IMR-90 (cell line): ENCODE data around the gene FEM1B. TPM values are rescaled to one million over a fixed set of nuclear protein-coding genes. Genes with fewer than 3 reads are reported as not detected.

Experiments
- ATAC-seq: fragments of 200-7000 bp; cut with Tn5 transposase; 2 replicates; pipeline ENCODE4 v1.9.1; 2020; ENCODE audit warnings: low read depth, mild to moderate bottlenecking, moderate library complexity
- BruUV-seq: library from RNA; stranded (reverse); fragments of 400-500 nt; replicated peaks from 2 replicates; lab custom pipeline; 2021; lab: Mats Ljungman, UMichigan
- CTCF ChIA-PET: fragments of 300-600 bp; formaldehyde crosslinking; extraction: SDS; loops from one replicate; lab custom pipeline; 2021; ENCODE audit warnings: antibody characterized with exemption; lab: Yijun Ruan, JAX
- POLR2A ChIA-PET: fragments of 300-600 bp; sonication (Branson Sonifier 250); formaldehyde crosslinking; loops from one replicate; lab custom pipeline; 2022; ENCODE audit warnings: antibody characterized with exemption; ENCODE audit not compliant: unreplicated experiment; lab: Charles Lee
- DNase-seq: peaks from one replicate; pipeline ENCODE4 v3.0.0; 2013
- H2AFZ ChIP-seq: replicated peaks from 2 replicates; pipeline ENCODE3; 2013; ENCODE audit warnings: low read length, mild to moderate bottlenecking; ENCODE audit not compliant: poor library complexity
- H2AK5ac ChIP-seq: 2 replicates; pipeline ENCODE4 v1.6.1; 2013; ENCODE audit warnings: low read depth, low read length, inconsistent platforms
- H2AK9ac ChIP-seq: replicated peaks from 2 replicates; pipeline ENCODE3; 2013; ENCODE audit warnings: mild to moderate bottlenecking, low read depth, low read length, moderate library complexity; ENCODE audit not compliant: poor library complexity
- H2BK120ac ChIP-seq: 2 replicates; pipeline ENCODE4 v1.6.1; 2013; ENCODE audit warnings: low read depth, low read length, inconsistent platforms
- H2BK15ac ChIP-seq: 3 replicates; pipeline ENCODE4 v1.6.1; 2013; ENCODE audit warnings: low read depth, low read length, inconsistent platforms
- H2BK20ac ChIP-seq: 2 replicates; pipeline ENCODE4 v1.6.1; 2013; ENCODE audit warnings: low read depth, mild to moderate bottlenecking, inconsistent platforms, low read length, moderate library complexity
- H2BK5ac ChIP-seq: 2 replicates; pipeline ENCODE4 v1.6.1; 2013; ENCODE audit warnings: mild to moderate bottlenecking, low read depth, low read length, inconsistent platforms; ENCODE audit not compliant: poor library complexity, severe bottlenecking
- H3K14ac ChIP-seq: replicated peaks from 2 replicates; pipeline ENCODE4 v1.6.1; 2013; ENCODE audit warnings: low read depth, low read length, inconsistent platforms
- H3K18ac ChIP-seq: 2 replicates; pipeline ENCODE4 v1.6.1; 2013; ENCODE audit warnings: low read depth, low read length, control low read depth
- H3K23ac ChIP-seq: 2 replicates; pipeline ENCODE4 v1.6.1; 2013; ENCODE audit warnings: low read depth, low read length, inconsistent platforms
- H3K27ac ChIP-seq: 2 replicates; pipeline ENCODE4 v1.5.1; 2013; ENCODE audit warnings: mild to moderate bottlenecking, control low read depth, low read length; ENCODE audit not compliant: insufficient read depth
- H3K27me3 ChIP-seq: 2 replicates; pipeline ENCODE4 v1.6.1; 2013; ENCODE audit warnings: low read length; ENCODE audit not compliant: control insufficient read depth, insufficient read depth
- H3K36me3 ChIP-seq: 2 replicates; pipeline ENCODE4 v1.6.1; 2013; ENCODE audit warnings: low read length, mixed read lengths; ENCODE audit not compliant: control insufficient read depth, insufficient read depth
- H3K4ac ChIP-seq: 2 replicates; pipeline ENCODE4 v1.6.1; 2013; ENCODE audit warnings: low read depth, low read length, inconsistent platforms
- H3K4me1 ChIP-seq: 2 replicates; pipeline ENCODE4 v1.6.1; 2013; ENCODE audit warnings: low read length, mixed read lengths; ENCODE audit not compliant: control insufficient read depth, insufficient read depth
- H3K4me2 ChIP-seq: 2 replicates; pipeline ENCODE4 v1.6.1; 2013; ENCODE audit warnings: low read depth, mild to moderate bottlenecking, control low read depth, low read length, moderate library complexity
- H3K4me3 ChIP-seq: 2 replicates; pipeline ENCODE4 v1.5.1; 2013; ENCODE audit warnings: low read depth, mild to moderate bottlenecking, control low read depth, low read length, moderate library complexity; ENCODE audit not compliant: insufficient read depth
- H3K56ac ChIP-seq: 2 replicates; pipeline ENCODE4 v1.6.1; 2013; ENCODE audit warnings: low read length, inconsistent platforms; ENCODE audit not compliant: insufficient read depth; ENCODE audit errors: extremely low read depth
- H3K79me1 ChIP-seq, 2 experiments: 2 replicates each; pipeline ENCODE4 v1.6.1; 2013; ENCODE audit warnings: low read length in 2 of 2, inconsistent platforms in 1 of 2, low read depth in 1 of 2
- H3K9ac ChIP-seq: 2 replicates; pipeline ENCODE4 v1.6.1; 2013; ENCODE audit warnings: low read depth, low read length, control low read depth
- H3K9me1 ChIP-seq: 2 replicates; pipeline ENCODE4 v1.6.1; 2013; ENCODE audit warnings: low read length, inconsistent platforms; ENCODE audit not compliant: insufficient read depth
- H3K9me3 ChIP-seq: 2 replicates; pipeline ENCODE4 v1.6.1; 2013; ENCODE audit warnings: low read length; ENCODE audit not compliant: control insufficient read depth, insufficient read depth
- H4K20me1 ChIP-seq: 2 replicates; pipeline ENCODE4 v1.6.1; 2013; ENCODE audit warnings: low read length, inconsistent platforms; ENCODE audit not compliant: insufficient read depth
- H4K5ac ChIP-seq: 2 replicates; pipeline ENCODE4 v1.6.1; 2013; ENCODE audit warnings: mild to moderate bottlenecking, low read depth, low read length, control low read depth
- H4K8ac ChIP-seq, 2 experiments: 2 replicates each; pipeline ENCODE4 v1.6.1; 2013; ENCODE audit warnings: low read depth in 2 of 2, low read length in 2 of 2, control low read depth in 1 of 2, inconsistent platforms in 1 of 2
- H4K91ac ChIP-seq: 2 replicates; pipeline ENCODE4 v1.6.1; 2013; ENCODE audit warnings: low read depth, low read length, inconsistent platforms; ENCODE audit not compliant: insufficient read depth
- BHLHE40 ChIP-seq: fragments of 150-350 bp; IDR thresholded peaks from 2 replicates; pipeline ENCODE4 v1.6.1; 2016; ENCODE audit warnings: mild to moderate bottlenecking, low read depth, low read length
- CEBPB ChIP-seq: IDR thresholded peaks from 2 replicates; pipeline ENCODE4 v1.6.1; 2012; ENCODE audit warnings: low read depth, low read length, improper control_type of control experiment
- CHD1 ChIP-seq: IDR thresholded peaks from 2 replicates; pipeline ENCODE4 v1.6.1; 2012; ENCODE audit warnings: low read depth, low read length, improper control_type of control experiment
- FOS ChIP-seq: fragments of 150-350 bp; IDR thresholded peaks from 2 replicates; pipeline ENCODE4 v1.6.1; 2016; ENCODE audit warnings: low read depth, low read length
- MAFK ChIP-seq: IDR thresholded peaks from 2 replicates; pipeline ENCODE4 v1.6.1; 2012; ENCODE audit warnings: low read depth, low read length, improper control_type of control experiment
- MAZ ChIP-seq: IDR thresholded peaks from 2 replicates; pipeline ENCODE4 v1.6.1; 2012; ENCODE audit warnings: low read depth, mild to moderate bottlenecking, low read length, improper control_type of control experiment, moderate library complexity, borderline replicate concordance
- MXI1 ChIP-seq: IDR thresholded peaks from 2 replicates; pipeline ENCODE4 v1.6.1; 2012; ENCODE audit warnings: low read depth, mild to moderate bottlenecking, low read length, moderate library complexity, borderline replicate concordance
- NFE2L2 ChIP-seq: fragments of 150-350 bp; IDR thresholded peaks from 2 replicates; pipeline ENCODE4 v1.6.1; 2016; ENCODE audit warnings: low read depth, mild to moderate bottlenecking, low read length
- POLR2A ChIP-seq: IDR thresholded peaks from 2 replicates; pipeline ENCODE4 v1.6.1; 2012; ENCODE audit warnings: mild to moderate bottlenecking, low read depth, low read length
- RAD21 ChIP-seq: IDR thresholded peaks from 2 replicates; pipeline ENCODE4 v1.6.1; 2012; ENCODE audit warnings: low read length, improper control_type of control experiment
- RCOR1 ChIP-seq: IDR thresholded peaks from 2 replicates; pipeline ENCODE4 v1.6.1; 2012; ENCODE audit warnings: mild to moderate bottlenecking, low read length, improper control_type of control experiment; ENCODE audit not compliant: insufficient replicate concordance
- RFX5 ChIP-seq: IDR thresholded peaks from 2 replicates; pipeline ENCODE4 v1.8.0; 2012; ENCODE audit warnings: low read depth, mild to moderate bottlenecking, low read length, moderate library complexity
- SMC3 ChIP-seq: fragments of 150-350 bp; IDR thresholded peaks from 2 replicates; pipeline ENCODE4 v1.6.1; 2016; ENCODE audit warnings: low read depth, mild to moderate bottlenecking, antibody characterized with exemption, low read length, moderate library complexity
- WGBS, 2 experiments: methylation state at CpG; one replicate each; pipeline versions ENCODE4 v1.1.5 to v1.1.7; 2013; ENCODE audit warnings: missing lambda C conversion rate in 2 of 2; ENCODE audit not compliant: insufficient read length in 1 of 2; ENCODE audit errors: extremely low coverage in 2 of 2; 5-methylcytosine and 5-hydroxymethylcytosine counted together
- dilution Hi-C: fragments of 300-500 bp; cut with HindIII; formaldehyde crosslinking; loops from one replicate; pipeline ENCODE4 v1.14.3; 2018; ENCODE audit warnings: low sequenced_read_pairs; ENCODE audit not compliant: unreplicated experiment
- in situ Hi-C: fragments of 300-500 bp; cut with MboI; formaldehyde crosslinking; loops from 3 replicates; pipeline ENCODE4 v1.14.3; 2019; ENCODE audit warnings: low sequenced_read_pairs, inconsistent platforms, mixed read lengths
- intact Hi-C: fragments of 100-400 bp; cut with micrococcal nuclease; formaldehyde crosslinking; loops from 2 replicates; pipeline ENCODE4 v1.10.0; 2022
- polyA plus RNA-seq, 3 experiments: library from polyadenylated mRNA; depleted of rRNA; stranded (reverse); fragments of >200 nt; gene quantifications; 2 replicates each; pipeline ENCODE4 v1.2.3, GENCODE V29; 2012; ENCODE audit warnings: low replicate concordance in 1 of 3
- total RNA-seq: library from RNA; depleted of rRNA; stranded (reverse); fragments of >200 nt; gene quantifications from 2 replicates; pipeline ENCODE4 v1.2.3, GENCODE V29; 2012
- TF ChIP-seq, protein P1 (sequence below): conservative IDR thresholded peaks from 2 replicates; pipeline ENCODE4 v1.5.1; 2012; ENCODE audit warnings: mild to moderate bottlenecking, low read depth, low read length, improper control_type of control experiment

Gene FEM1B
- total and polyA plus RNA-seq, 2 of the 4 experiments (the other 2 are of a cell fraction), result 16.9 to 51.4 TPM

DNA sequence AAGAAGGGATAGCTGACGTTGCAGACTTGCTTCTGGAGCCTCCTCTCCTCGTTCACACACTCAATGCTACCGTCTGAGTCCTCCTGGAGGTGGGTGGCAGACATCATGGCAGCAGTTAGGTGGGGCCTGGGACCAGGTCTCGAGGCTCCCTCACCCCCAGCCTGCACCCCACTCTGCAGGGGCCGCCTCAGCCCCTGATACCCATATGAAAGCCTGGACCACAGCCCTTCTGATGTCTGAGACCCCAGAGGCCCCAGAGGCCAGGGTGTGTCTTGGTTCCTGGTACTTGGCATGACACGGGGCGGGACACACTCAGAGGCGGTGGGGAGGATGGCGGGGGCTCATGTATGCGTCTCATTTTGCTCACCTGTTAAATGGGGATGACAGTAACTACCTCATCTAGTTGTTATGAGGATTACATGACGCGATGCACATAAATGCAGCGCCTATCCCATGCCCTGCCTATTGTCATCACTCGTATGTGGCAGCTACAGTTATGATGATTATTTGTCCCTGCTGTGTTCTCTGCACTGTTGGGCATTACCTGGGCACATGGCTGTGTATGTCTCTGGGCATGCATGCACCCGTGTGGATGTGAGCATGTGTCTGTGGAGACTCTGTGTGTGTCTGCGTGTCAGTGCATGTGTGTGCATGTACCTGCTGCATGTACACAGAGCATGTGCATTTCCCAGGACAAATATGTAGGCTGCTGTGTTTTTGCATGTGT is 39.9 kb downstream of the FEM1B start:
- Histone ChIP-seq H2AK5ac (peak overlapping the region; percentile 4; the same call in 1 of the 2 replicates), H4K5ac (no peak overlapping the region), H3K27ac (no peak overlapping the region), H2BK20ac (no peak overlapping the region), H4K8ac (no peak overlapping the region), H3K36me3 (peaks cover 4% of the 10 kb centered on the region; the same call in 1 of the 2 replicates), H2AK9ac (peak overlapping the region; percentile 48), H3K9ac (no peak overlapping the region), H3K4me1 (peaks cover 3% of the 10 kb centered on the region), H3K9me1 (peaks cover 2% of the 10 kb centered on the region; the same call in 1 of the 2 replicates), H2BK120ac (no peak overlapping the region), H4K91ac (no peak overlapping the region), H2BK5ac (no peak overlapping the region), H2AFZ (no peak overlapping the region), H2BK15ac (no peak overlapping the region), H3K4me3 (no peak overlapping the region), H3K23ac (no peak overlapping the region), H3K27me3 (no peaks in the 10 kb centered on the region), H3K14ac (no peak overlapping the region), H4K20me1 (no peaks in the 10 kb centered on the region), H3K79me1 (no peaks in the 10 kb centered on the region), H3K4ac (no peak overlapping the region), H3K4me2 (no peak overlapping the region), H3K9me3 (no peaks in the 10 kb centered on the region), H3K56ac (no peak overlapping the region), H3K18ac (no peak overlapping the region)
- dilution Hi-C loops (no loop called here), in situ Hi-C loops (no loop called here), intact Hi-C loops (no loop called here)
- no TSS peak for BruUV-seq
- 96% methylated on average over 5 of the region's 16 CpGs; no CpG with 5 or more reads in 1 of the 2 experiments for WGBS, 2 experiments
- no peak for TF ChIP-seq RFX5
- TF ChIP-seq FOS, result no peak
- TF ChIP-seq, protein P1, sequence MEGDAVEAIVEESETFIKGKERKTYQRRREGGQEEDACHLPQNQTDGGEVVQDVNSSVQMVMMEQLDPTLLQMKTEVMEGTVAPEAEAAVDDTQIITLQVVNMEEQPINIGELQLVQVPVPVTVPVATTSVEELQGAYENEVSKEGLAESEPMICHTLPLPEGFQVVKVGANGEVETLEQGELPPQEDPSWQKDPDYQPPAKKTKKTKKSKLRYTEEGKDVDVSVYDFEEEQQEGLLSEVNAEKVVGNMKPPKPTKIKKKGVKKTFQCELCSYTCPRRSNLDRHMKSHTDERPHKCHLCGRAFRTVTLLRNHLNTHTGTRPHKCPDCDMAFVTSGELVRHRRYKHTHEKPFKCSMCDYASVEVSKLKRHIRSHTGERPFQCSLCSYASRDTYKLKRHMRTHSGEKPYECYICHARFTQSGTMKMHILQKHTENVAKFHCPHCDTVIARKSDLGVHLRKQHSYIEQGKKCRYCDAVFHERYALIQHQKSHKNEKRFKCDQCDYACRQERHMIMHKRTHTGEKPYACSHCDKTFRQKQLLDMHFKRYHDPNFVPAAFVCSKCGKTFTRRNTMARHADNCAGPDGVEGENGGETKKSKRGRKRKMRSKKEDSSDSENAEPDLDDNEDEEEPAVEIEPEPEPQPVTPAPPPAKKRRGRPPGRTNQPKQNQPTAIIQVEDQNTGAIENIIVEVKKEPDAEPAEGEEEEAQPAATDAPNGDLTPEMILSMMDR, result no peak
- no peak for TF ChIP-seq CEBPB
- TF ChIP-seq BHLHE40, result no peak
- no peak for TF ChIP-seq CHD1
- no peak for TF ChIP-seq NFE2L2
- TF ChIP-seq RAD21, result no peak
- TF ChIP-seq MAZ, result no peak
- no peak for TF ChIP-seq RCOR1
- no peak for TF ChIP-seq POLR2A
- no peak for TF ChIP-seq MXI1
- no peak for TF ChIP-seq SMC3
- TF ChIP-seq MAFK, result no peak
- DNase-seq, result no peak
- no peak for ATAC-seq
- CTCF ChIA-PET, result interaction anchor here (1.2 kb wide), 1 partner anchor 11 kb away, joined by 3 read pairs; no protein-coding TSS in a partner anchor
- POLR2A ChIA-PET, result no interaction called here
